Measurements from ENCODE around the gene C12orf57. TPM values are rescaled to one million over a fixed set of nuclear protein-coding genes. Genes with fewer than 3 reads are reported as not detected.

The C12orf57 gene
- total RNA-seq, 1 donor from 2014 or later, result 135 TPM

DNA sequence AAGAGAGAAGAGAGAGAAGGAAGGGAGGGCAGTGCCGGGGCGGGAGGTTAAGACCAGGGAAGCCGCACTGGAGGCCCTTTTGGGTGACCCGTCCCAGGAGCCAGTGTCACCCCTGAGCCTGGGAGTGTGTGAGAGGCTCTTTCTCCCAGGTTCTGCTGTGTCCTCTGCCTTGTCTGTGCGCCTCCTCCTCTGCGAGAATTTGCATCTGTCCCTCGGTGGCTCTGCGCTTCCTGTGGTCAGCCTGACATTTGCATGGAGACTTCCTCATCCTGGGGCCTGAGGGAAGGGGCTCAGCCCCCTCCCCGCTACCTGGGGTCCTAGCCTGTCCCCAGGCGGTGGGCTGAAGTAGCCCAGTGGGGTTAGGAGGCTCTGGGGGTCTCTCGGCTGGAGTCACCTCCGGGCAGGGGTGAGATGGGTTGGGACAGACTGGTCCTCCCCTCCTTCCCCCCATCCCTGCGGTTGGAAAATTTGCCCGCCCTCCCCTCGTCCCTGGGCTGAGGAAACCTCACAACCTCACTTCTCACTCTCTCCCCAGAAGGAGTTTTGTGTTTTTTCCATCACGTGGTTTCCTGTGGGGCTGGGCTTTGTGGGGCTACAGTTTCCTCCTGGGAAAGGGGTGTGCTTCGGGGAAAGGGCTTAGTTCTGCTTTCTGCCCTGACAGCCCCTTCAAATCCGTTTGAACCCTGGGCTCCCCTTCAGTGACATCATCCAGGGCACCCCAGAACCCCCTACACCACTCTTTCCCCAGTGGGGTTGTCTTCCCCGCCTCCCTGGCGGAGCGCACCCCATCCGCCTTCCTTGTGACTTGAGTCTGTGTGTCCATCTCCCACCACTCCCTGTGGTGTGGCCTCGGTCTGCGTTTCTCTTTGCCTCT lies 9.9 kb downstream of the C12orf57 start:
- DNase-seq, result peak; percentile 83

DNA sequence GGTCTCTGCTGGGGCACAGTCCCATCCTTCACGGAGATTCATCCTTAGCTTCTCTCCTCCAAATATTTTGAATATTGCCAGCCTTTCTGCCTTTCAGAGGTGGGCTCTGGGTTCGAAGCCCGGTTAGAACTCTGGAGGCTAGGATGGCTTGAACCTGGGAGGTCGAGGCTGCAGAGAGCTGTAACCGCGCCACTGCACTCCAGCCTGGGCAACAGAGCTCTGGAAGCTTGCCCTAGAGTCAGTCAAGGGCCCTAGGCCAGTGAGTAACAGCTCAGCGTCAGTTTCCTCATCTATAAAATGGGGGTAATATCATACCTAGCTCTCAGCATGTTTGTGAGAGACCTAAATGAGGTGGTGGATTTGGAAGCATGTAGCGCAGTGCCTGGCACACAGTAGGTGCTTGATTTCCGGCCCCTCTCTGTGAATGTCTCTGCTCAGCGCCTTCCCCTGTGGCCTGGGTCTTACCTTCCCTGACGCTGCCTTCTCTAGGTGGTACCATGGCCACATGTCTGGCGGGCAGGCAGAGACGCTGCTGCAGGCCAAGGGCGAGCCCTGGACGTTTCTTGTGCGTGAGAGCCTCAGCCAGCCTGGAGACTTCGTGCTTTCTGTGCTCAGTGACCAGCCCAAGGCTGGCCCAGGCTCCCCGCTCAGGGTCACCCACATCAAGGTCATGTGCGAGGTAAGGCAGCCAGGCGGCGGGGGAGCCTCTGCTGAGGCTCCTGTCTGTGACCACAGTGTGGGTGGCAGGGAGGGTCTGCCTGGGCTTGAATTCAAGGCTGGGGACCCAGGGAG lies 10.7 kb downstream of the C12orf57 start:
- no peak for DNase-seq

DNA sequence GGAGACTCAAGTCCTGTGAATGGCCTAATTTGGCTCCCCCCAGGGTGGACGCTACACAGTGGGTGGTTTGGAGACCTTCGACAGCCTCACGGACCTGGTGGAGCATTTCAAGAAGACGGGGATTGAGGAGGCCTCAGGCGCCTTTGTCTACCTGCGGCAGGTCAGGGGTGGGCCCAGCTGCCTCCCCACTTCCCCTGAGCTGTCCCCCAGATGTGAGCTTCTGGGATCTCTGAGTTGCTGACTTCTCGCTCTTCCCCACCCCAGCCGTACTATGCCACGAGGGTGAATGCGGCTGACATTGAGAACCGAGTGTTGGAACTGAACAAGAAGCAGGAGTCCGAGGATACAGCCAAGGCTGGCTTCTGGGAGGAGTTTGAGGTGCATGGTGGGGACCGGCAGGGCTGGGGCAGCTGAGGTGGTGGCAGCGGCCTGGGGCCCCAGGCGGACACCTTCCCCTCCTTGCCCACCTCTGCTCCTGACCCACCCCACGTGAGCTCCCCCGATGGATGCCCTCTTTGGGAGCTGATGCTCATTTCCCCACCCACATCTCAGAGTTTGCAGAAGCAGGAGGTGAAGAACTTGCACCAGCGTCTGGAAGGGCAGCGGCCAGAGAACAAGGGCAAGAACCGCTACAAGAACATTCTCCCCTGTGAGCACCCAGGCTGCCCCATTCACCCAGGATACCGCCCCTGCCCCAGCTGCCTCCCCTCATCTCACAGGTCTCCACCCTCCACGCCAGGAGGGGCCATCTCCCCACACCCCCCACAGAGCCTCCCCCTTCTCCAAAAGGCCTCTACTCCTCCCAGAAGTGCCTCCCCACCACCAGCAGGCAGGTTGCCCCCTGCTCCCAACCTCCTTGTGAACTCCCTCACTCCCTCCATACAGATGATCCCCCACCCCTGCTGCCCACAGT lies 11.5 kb downstream of the C12orf57 start:
- DNase-seq, result no peak

DNA sequence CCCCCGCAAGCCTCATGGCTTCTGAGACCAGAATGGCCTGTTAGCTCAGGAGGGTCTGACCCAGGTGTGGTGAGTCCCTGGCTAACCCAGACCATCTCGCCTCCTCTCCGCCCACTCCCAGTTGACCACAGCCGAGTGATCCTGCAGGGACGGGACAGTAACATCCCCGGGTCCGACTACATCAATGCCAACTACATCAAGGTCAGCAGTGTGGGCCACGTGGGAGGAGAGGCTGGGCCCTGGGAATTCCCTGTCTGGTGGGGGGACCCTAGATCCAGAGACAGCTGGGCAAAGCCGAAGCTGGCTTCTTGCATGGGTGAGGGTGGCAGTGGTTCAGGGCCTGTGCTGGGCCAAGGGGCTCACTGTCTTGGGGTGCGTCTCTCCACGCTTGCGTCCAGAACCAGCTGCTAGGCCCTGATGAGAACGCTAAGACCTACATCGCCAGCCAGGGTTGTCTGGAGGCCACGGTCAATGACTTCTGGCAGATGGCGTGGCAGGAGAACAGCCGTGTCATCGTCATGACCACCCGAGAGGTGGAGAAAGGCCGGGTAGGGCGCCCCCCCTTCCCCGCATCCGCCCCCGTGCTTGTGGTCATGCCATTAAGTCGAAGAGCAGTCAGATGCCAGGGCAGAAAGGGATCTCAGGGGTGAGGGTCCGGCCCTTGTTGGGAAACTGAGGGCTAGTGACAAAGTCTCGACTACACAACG lies 12.4 kb downstream of the C12orf57 start:
- DNase-seq, result no peak

DNA sequence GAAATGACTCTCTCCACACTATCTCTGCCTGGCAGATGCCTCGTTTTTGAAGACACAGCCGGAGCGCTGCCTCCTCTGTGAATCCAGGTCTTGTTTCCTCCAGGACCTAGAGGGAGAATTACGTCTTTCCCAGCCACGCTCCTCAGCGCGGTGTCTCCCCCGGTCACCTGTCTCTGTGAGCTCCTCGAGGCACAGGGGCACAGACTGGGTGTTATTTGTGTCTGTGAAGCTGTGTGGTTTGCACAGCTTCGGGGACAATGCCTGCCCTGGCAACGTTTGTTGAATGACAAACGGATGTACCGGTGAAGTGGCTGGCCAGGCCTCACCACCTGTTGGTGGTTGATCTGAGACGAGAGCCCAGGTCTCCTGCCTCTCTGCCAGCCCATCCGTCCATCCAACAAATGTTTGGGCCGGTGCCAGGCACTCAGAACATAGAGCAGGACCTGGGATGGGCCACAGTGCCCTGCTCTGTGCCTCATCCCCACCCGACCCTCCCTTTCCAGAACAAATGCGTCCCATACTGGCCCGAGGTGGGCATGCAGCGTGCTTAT lies 13.4 kb downstream of the C12orf57 start:
- DNase-seq, result no peak

DNA sequence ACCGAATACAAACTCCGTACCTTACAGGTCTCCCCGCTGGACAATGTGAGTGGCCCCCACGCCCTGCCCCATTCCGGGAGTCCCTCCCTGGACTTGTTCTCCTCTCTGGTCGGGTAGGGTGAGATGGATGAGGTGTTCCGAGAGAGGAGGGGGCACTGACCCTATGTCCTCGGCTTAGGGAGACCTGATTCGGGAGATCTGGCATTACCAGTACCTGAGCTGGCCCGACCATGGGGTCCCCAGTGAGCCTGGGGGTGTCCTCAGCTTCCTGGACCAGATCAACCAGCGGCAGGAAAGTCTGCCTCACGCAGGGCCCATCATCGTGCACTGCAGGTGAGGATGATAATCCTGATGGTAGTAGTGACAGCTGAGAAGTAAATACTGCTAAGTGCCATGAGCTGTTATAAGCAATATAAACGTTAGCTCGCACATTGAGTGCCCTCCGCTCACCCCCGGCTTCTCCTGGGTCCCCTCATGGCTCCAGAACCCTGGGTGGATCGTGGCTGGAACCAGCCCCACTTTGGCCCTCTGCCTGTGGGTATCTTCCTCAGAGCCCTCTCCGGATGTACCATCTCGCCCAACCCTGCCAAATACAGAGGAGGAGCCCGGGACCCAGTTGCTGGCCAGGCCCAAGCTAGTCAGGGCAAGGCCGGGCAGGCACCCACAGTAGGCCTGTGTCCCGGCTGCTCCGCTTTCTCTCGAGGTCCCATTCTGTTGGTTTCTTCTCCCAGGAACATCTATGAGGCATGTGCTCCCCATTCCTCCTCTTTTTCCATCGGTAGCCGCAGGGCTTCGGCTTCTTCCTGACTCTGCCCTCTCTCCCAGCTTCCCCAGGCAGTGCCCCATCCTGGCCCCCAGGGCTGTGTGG lies 14.2 kb downstream of the C12orf57 start:
- DNase-seq, result no peak

DNA sequence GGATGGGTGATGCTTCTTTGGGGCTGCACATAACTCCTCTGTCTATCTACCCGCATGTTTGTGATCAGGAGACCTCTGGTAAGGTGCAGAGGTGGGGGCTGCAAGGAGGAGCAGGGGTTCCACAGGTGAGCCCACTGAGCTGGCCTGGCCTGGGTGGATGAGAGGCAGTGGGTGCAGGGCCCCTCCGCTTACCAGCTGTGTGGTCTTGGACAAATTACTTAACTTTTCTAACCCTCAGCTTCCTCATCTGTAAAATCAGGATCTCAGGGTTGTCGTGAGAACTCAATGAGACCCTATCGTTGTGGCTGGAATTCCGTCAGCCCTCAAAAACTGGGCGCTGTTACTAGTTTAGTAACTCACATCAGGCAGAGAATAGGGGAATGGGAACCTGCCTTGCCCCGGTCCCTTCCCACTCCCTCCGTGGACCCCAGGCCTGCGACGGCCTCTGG lies 14.8 kb downstream of the C12orf57 start:
- no peak for DNase-seq

DNA sequence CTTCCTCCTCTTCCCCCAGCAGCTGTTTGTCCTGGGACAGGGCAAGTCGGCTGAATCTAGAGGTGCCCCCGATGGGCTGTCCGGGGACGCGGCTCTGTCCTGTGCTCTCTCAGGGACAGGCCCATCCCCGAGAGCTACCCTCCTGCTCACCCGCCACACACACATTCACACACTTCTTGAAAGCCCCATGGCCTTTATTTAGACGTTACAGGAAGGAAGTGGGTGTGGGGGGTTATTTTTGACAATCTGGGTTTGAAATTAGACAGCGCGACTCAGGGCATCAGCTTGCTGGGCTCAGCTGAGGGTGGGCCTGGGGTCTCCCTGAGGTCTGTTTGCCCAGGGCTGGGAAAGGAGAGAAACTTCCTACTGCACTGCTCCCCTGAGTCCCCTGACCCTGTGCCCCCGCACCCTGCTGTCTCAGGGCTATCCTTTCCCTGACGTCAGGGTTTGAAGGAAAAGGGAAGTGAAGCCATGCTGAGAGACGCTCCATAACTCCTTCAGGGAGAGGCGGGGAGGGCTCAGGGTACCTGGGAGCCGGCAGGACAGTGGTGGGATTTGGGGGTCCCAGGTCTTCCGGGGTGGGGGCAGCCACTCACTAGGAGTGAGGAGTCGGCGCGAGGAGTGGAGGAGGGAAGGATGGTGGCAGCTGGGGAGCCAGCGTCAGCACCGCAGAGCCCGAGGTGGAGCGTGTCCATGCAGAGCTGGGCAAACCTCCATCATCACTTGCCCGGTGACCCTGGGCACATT lies 15.4 kb downstream of the C12orf57 start:
- no peak for DNase-seq

DNA sequence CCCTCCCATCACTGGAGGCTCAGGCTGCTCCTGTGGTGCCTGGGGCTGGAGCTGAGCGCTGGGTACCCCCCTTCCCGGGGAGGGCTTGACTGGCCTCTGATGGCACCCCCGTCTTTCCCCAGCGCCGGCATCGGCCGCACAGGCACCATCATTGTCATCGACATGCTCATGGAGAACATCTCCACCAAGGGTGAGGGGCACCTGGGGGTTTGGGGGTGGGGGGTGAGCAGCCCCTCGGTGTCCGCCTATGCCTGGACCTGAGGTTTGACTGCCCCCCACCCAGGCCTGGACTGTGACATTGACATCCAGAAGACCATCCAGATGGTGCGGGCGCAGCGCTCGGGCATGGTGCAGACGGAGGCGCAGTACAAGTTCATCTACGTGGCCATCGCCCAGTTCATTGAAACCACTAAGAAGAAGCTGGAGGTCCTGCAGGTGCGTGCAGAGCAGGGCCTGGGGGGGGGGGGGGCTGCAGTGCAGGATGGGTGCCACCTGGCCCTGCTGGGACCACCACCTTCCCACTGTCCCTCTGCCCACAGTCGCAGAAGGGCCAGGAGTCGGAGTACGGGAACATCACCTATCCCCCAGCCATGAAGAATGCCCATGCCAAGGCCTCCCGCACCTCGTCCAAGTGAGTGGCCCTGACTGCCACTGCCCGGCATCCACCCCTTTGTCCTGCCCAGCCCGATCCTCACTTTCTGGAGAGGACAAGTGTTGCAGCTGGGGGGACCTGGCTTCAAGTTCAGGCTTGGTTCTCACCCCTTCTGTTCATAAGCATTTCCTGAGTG lies 16.2 kb downstream of the C12orf57 start:
- DNase-seq, result no peak

DNA sequence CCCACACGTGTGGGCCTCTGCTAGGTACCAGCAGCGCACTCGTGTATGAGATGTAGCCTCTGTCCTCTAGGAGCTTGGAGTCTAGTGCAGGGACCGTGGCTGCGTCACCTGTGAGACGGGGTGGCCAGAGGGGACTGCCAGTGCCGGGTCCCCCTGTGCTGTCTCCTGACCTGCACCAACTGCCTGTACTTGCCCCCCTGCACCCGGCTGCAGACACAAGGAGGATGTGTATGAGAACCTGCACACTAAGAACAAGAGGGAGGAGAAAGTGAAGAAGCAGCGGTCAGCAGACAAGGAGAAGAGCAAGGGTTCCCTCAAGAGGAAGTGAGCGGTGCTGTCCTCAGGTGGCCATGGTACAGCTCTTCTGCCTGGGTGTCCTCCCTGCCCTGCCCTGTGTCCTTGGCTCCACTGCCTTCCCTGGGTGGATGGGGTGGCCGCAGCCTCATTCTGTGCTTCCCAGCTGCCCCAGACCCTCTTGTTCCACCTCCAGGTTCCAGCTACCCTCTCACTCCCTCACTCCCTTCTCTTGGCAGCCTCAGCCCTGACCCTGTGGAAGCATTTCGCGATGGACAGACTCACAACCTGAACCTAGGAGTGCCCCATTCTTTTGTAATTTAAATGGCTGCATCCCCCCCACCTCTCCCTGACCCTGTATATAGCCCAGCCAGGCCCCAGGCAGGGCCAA lies 16.9 kb downstream of the C12orf57 start:
- DNase-seq, result no peak

DNA sequence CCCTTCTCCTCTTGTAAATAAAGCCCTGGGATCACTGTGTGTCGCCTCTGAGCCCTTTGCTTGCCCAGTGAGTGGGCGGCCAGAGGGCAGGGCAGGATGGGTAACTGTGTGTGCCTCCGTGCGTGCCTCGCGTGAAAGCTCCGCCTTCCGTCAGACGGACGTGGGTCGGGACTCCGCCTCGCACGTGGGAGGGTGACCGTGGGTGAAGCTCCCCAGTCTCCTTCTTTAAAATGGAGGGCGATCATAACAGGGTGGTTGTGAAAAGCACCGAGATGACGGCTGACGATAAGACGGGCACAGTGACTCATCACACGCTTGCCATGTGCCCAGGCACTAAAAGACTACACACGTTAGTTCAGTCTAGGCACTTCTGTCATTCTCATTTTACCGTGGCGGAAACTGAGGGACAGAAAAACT lies 17.5 kb downstream of the C12orf57 start:
- no peak for DNase-seq

DNA sequence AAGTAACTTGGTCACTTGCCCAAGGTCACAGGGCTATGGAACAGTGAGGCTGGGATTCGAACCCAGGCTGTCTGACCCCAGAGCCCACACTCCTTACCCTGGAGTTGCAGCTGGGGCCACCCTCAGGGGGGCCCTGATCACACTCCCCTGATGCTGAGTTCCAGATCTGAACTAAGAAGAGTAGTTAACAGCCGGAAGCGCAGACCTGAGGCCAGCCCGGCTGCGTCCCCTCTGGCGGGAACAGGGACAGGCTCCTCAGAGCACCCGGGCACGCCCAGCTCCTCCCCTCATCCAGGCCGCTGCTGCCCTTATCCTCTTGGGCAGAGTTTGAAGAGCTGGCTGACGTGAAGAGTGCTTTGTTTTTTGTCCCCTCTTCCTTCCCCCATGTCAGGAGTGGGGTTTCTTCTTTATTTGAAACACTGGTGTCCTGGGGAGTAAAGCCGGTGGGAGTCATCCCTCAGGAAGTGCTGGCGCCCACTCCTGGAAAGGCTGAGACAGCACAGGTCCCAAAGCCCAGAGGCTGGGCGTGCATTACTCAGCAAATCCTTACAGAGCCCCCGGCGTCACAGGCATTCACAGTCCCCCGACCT lies 18.0 kb downstream of the C12orf57 start:
- DNase-seq, result peak; percentile 70

DNA sequence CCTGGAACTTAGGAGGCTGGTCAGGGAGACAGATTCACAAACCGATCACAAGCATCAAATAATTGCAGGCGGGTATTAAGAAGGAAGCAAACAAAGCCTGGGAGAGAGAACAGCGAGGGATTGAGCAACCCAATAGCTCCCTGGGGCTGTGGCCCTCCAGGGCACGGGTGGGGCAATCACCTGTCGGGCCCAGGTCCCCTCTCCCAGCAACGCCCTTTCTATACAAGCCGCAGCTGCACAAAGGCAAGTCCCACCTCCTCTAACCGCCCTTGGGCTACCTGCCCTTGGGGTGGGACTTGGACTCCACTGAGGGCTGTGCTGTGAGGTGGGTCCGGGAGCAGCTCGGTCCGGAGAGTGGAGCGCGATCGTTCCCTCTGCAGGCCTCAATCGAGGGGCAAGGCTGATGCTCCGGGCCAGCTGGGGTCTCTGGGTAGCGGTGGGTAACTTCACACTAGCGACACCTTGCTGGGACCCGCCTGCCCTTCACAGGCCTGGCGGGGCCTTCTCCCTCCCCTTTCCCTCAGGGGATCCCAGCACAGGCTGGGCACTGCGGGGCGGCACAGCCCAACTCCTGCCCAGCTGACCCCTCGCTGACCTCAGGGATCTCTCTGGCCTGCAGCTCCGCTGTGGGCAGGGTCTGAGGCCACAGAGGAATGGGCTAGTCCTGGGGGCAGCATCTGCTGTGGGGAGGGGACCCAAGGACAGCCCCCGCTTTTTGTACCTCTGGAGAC lies 18.6 kb downstream of the C12orf57 start:
- no peak for DNase-seq

DNA sequence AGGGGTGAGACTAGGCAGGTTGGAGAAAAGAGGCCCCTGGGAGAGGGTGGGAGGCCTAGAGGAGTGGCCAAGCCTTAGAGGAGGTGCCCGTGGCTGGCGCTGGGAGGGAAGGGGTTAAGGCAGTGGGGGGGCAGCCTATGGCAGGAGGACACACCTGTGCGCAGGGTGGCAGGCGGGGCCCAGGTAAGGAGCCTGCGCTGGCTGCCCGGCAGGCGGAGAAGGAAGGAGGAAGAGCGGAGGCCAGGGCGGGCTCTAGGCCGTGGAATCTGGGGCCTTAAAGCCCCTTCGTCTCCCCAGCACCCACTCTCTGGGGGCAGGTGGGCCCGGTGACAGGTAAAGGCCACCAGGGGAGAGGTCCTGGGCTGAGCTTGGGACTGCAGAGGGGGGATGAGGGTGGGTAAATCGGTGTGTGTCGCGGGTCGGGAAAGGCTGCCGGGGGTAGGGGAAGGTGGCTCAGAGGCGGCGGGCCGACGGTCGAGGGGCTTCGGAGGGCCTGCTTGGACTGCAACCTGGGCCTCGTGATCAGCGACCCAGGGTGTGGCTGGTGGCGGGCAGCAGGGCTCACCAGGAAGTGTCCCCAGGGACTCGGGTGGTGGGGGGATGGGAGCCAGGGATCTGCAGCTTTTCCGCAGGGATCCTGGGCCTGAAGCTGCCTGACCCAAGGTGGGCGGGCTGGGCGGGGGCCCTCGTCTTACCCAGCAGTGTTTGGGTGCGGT lies 19.4 kb downstream of the C12orf57 start:
- DNase-seq, result peak; percentile 58

DNA sequence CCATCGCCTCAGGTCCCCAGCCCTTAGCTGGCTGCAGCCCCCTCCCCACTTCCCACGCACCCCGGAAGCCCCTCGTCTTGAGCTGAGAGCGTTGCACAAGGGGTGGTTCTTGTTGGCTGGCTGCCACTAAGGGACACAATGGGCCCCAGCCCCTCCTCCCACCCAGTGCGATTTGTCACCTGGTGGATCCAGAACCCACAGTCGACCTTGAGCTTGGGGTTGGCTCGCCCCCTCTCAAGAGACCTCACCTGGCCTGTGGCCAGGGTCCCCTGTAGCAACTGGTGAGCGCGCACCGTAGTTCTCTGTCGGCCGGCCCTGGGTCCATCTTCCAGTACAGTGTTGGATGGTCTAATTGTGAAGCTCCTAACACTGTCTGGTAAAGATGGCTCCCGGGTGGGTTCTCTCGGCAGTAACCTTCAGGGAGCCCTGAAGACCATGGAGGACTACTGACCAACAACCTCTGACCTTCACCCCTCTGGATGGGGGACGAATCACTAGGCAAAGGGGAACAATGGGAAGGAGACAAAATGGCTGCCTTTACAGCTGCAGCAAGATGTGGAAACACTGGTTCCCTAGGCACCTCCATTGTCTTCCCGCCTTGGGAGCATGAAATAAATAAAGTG lies 20.1 kb downstream of the C12orf57 start:
- DNase-seq, result no peak

DNA sequence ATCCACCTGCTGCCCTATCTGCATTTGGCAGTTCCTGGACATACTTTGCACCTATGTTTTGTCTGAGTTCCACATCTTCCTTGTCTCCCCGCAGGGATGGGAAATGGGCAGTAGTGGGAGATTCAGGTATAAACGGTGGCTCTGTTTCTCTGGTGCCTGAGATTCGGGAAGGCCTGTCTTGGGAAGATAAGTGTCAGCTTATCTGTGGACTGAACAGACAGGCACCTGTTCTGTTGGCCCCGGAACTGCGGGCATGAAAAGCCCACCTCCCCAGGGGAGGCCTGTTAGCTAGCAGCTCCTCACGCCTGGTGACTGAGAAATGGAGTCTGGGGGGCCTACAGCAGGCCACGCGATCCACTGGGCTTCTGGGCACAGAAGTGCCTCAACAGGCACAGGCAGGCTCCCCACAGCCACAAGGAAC lies 20.8 kb downstream of the C12orf57 start:
- DNase-seq, result no peak
